ENCODE measurements around the gene C6orf47.
A peak's percentile ranks its signal among the peaks of the same experiment; 100 is the strongest.

Gene C6orf47

DNA sequence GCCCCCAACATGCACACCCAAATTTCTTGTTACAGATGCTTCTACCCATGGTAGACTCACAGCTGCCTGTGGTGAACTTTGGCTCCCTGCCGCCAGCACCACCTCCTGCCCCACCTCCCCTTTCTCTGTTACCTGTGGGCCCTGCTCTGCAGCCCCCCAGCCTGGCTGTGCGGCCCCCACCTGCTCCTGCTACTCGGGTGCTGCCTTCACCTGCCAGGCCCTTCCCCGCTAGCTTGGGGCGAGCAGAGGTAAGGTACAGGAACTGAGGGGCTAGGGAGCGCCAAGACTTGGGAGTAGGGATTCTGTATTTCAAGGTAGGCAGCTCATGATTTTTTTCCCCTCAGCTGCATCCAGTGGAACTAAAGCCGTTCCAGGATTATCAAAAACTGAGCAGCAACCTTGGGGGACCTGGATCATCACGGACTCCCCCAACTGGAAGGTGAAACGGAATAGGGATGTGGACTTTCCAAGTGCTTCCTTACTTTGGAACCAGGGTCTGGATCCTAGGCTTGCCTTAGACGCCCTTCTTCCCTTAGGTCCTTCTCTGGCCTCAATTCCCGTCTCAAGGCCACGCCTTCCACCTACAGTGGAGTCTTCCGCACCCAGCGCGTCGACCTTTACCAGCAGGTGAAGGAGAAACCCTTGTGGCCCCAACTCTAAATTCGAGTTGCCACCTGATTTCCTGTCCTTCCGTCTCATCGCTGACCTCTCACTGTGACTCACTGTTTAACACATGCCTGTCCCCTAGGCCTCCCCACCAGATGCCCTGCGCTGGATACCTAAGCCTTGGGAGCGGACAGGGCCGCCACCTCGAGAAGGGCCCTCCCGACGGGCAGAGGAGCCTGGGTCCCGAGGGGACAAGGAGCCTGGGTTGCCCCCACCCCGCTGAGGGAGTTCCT, 23.6 kb downstream of the C6orf47 start:
- no peak for DNase-seq (ENCODE audit: low spot score)

DNA sequence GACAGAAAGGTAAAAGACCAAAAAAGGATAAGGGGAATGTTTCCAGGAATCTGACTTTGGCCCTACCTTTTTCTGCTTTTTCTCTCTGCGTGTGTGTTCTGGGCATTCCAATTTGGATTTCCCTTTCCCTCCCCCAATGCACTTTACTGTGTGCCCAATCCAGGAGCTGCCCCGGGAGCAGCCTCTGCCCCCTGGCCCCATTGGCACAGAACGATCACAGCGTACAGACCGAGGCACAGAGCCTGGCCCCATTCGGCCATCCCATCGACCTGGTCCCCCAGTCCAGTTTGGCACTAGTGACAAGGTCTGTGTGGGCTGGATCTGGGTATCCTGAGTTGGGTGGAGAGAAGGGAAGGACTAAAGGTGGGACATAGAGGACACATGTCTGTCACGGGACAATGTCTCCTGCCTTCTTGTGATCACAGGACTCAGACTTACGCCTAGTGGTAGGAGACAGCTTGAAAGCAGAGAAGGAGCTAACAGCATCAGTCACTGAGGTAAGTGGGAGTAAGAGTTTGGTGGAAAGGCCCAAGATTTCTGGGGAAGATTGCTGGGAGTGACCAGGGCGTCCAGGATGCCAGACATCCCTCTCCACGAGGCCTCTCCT, 25.5 kb downstream of the C6orf47 start:
- no peak for DNase-seq (ENCODE audit: low spot score)

DNA sequence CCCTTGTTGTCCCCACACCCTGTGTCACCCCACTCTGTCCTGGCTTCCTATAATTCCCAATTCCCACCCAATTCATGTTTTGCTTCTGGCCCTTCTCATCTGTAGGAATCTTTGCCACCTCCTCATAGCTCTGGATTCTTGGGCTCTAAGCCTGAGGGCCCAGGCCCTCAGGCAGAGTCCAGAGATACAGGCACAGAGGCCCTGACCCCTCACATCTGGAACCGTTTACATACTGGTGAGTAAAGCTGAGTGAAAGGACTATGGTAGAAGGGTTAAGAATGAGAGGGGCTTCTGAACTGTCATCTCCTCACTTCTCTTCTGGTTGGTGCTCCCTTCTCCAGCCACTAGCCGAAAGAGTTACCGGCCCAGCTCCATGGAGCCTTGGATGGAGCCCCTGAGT, 26.4 kb downstream of the C6orf47 start:
- no peak for DNase-seq (ENCODE audit: low spot score)

DNA sequence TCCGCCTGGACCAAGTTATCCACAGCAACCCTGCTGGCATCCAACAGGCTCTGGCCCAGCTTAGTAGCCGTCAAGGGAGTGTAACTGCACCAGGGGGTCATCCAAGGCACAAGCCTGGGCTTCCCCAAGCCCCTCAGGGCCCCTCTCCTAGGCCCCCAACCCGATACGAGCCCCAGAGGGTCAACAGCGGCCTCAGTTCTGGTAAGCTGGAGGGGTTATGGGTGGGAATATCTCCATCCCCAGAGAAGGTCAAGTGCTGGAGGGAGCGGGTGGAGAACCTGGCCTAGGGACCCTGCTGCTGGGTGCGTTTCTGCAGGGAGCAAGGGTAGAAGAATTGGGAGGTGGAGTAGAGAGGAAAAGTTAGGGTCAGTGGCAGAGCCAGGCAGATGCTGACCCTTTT, 27.1 kb downstream of the C6orf47 start:
- no peak for DNase-seq (ENCODE audit: low spot score)

DNA sequence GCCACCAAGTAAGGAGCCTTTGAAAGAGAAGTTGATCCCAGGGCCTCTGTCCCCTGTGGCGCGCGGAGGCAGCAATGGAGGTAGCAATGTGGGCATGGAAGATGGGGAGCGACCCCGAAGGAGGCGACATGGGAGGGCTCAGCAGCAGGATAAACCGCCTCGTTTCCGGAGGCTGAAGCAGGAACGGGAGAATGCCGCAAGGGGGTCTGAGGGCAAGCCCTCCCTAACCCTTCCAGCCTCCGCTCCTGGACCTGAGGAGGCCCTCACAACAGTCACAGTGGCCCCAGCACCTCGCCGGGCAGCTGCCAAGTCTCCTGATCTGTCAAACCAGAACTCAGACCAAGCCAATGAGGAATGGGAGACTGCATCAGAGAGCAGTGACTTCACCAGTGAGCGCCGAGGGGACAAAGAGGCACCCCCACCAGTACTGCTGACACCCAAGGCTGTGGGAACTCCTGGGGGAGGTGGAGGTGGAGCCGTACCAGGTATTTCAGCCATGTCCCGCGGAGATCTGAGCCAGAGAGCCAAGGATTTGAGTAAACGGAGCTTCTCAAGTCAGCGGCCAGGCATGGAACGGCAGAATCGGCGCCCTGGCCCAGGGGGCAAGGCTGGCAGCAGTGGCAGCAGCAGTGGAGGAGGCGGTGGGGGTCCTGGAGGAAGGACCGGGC, 28.2 kb downstream of the C6orf47 start:
- no peak for DNase-seq (ENCODE audit: low spot score)

DNA sequence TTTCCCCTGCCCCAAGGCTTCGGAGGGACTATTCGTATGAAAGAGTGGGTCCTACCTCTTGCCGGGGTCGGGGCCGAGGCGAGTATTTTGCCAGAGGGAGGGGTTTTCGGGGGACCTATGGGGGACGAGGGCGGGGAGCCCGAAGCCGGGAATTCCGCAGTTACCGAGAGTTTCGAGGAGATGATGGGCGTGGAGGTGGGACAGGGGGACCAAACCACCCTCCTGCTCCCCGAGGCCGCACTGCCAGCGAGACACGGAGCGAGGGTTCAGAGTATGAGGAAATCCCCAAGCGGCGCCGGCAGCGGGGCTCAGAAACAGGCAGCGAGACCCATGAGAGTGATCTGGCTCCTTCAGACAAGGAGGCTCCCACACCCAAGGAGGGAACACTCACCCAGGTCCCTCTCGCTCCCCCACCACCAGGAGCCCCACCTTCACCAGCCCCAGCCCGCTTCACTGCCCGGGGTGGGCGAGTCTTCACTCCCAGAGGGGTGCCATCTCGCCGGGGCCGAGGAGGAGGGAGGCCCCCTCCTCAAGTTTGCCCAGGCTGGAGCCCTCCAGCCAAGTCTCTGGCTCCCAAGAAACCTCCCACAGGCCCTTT, 28.8 kb downstream of the C6orf47 start:
- no peak for DNase-seq (ENCODE audit: low spot score)

DNA sequence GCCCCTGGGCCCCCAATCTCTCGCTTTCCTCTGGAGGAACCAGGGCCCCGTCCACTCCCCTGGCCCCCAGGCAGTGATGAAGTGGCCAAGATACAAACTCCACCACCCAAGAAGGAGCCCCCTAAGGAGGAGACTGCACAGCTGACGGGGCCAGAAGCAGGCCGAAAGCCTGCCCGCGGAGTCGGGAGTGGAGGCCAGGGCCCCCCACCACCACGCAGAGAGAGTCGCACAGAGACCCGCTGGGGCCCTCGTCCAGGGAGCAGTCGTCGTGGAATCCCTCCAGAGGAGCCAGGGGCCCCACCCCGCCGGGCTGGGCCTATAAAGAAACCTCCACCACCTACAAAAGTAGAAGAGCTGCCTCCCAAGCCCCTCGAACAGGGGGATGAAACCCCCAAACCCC, 29.4 kb downstream of the C6orf47 start:
- DNase-seq (ENCODE audit: low spot score), result no peak

DNA sequence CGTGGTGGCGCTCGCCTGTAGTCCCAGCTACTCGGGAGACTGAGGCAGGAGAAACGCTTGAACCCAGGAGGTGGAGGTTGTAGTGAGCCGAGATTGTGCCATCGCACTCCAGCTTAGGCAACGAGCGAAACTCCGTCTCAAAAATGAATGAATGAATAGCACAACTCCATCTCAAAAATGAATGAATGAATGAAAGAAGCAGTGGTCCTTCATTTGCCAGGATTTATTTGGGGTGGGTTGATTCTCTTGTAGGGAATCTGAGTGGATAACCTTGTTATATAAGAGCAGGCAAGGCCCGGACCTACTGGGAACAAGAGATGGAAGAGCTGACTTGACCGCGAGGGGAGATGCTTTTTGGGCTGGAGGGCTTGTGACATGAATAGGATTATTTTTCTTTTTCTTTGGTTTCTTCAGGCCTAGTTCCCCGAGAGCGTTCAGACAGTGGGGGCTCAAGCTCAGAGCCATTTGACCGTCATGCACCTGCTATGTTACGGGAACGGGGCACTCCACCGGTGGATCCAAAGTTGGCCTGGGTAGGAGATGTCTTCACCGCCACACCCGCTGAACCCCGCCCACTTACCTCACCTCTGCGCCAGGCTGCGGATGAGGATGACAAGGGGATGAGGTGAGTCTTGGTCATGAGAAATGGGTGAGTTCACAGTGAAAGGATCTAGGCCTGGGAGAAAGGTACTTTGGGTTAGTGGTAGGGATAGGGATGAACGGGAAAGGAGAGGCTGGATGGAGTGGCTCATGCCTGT, 30.2 kb downstream of the C6orf47 start:
- DNase-seq (ENCODE audit: low spot score), result no peak

DNA sequence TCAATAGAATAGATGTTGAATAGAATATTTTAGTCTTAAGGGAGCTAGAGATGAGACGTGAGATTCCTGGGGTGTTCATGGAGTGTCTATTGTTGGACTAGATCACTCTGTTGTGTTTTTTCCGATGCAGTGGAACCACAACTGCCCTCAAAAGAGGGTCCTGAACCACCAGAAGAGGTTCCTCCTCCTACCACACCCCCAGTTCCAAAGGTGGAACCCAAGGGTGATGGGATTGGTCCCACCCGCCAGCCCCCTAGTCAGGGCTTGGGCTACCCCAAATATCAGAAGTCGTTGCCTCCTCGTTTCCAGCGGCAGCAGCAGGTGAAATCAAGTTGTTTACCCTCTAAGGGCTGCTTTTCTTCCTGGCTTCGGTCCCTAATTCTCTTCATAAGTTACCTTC, 31.6 kb downstream of the C6orf47 start:
- no peak for DNase-seq (ENCODE audit: low spot score)

DNA sequence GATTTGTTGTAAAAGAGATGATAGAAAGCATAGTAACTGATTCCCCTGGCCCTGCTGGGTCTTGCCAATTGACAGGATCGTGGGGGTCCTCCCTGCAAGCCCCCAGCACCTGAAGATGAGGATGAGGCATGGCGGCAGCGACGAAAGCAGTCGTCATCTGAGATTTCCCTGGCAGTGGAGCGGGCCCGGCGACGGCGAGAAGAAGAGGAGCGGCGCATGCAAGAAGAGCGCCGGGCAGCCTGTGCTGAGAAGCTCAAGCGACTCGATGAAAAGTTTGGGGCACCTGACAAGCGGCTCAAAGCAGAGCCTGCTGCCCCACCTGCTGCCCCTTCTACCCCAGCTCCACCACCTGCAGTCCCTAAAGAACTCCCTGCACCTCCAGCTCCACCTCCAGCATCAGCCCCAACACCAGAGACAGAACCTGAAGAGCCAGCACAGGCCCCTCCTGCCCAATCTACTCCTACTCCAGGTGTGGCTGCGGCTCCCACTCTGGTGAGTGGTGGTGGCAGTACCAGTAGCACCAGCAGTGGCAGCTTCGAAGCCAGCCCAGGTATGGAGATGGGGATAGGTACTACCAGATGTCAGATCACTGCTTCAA, 32.8 kb downstream of the C6orf47 start:
- DNase-seq (ENCODE audit: low spot score), result no peak

DNA sequence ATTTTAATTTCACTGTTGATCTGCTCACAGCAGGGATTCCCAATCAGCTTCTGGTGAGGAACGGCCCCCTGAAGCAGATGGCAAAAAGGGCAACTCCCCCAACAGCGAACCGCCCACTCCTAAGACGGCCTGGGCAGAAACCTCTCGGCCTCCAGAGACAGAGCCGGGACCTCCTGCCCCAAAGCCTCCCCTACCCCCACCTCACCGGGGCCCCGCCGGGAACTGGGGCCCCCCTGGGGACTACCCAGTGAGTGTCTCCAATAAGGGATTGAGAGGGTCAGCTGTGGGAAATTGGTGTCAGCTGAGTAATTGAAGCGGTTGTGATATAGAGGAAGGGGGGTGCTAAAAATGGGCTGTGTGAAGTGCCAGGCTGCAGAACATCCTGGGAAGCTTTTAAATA, 33.6 kb downstream of the C6orf47 start:
- no peak for DNase-seq (ENCODE audit: low spot score)

DNA sequence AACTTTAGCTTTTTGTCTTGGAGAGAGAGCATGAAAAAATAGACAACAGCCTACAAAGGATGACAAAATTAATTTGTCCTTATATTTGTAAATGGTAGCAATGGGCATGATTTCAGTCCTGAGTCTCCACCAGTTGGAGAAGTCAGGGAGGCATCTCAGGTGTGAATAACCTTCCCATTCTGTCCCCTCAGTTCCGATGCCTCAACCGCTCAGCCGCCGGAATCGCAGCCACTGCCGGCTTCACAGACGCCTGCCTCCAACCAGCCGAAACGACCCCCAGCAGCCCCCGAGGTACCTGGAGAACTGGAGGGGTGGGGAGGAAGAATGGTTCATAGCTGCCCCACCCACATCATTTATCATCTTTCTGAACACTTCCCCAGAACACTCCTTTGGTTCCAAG, 36.5 kb downstream of the C6orf47 start:
- DNase-seq (ENCODE audit: low spot score), result no peak

DNA sequence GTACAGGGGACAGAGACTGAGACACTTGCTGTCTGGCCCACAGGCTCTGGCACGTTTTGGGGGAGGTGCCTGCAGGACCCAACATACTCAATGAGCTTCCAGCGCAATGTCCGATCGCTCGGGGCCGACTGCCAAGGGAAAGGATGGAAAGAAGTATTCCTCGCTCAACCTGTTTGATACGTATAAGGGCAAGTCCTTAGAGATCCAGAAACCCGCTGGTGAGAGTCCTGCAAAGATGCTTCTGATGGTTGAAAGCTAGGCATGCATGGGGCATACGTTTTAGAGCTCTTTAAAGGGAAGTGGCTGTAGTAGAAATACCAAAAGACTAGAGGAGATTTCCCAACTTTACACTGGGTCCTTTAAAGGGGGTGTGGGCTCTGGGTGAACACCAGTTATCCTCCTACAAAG, 37.9 kb downstream of the C6orf47 start:
- DNase-seq (ENCODE audit: low spot score), result no peak

DNA sequence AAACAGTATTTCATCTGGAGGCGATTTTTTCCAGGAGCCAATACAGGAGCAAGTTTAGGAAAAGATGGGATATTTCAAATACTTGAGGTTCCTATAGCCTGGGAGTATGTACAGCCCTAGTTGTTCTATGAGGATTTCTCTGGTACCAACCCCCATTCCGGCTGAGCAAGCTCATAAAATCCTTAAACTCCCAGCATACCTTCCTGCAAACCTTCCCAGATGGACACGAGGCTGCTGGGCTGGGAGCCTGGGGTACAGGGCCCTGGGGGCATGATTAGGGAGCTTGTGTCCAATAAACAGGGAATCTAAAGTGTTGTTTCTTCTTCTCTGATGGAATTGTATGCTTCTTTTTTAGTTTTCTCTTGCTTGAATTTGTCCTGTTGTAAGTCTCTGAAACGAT, 38.6 kb downstream of the C6orf47 start:
- no peak for DNase-seq (ENCODE audit: low spot score)

DNA sequence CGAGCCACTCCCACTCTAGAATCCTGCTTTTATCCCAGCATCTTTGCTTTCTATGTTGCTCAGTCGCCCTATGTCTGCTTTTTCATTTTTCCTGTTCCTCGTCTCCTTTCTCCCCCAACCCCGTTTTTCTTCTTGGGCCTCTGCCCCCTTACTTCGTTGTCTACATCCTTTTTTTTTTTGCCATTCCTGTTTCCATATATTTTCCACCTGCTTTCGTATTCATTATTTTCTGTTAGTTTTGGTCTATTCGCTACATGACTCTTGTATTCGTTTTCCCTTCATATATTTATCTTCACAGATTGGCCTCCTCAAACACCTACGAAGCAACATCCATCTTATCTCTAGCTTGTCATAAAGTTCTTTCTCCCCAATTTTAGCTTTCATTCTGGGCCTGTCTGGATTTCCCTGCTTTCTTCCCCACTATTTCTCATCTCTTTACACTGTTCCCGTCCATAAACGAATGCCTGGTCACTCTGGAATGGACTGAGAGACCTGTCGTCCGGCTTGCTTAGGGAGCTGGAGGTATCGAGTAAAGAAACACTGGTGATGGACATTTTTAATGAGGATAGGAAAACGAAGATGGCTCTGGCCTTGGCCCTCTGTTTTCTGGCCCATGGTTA, 39.1 kb downstream of the C6orf47 start:
- peak; percentile 39 for DNase-seq (ENCODE audit: low spot score)

DNA sequence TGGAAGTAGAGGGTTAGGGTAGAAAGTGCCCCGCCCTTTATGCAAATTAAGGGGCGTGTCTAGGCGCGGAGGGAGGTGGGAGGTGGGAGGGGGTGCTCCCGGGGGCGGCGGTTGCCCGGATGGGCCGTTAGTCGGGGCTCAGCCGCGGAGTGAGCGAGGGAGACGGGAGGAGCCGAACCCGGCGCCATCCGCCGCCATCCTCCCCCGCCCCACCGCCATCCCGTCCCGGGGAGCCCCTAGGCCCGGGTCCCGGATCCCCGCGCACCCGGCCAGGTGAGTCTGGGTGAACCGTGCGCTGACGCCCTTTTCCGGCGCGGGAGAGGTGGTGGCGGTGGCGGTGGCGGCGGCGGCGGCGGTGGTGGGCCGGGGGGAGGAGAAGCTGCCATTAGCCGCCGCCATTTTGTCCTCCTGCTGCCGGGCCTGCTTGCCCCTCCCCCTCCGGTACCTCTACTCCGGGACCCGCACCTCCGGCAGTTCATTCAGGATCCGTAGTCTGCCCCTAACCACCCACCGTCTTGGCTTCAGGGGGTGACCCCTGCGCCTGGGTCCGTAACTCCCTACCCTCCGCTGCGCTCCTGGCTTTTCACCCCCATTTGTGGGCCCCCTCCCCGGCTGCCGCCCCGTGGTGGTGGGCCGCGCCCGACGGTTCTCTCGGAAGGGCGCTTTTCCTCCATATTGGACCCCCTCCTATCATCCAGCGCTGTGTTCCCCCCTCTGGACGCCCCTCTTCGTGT, 39.8 kb downstream of the C6orf47 start, which contains the start of gene PRRC2A:
TSS of gene PRRC2A (plus strand) at position 130 of the 734 bp plus-strand sequence. CDS start 2,075 bp downstream, outside the sequence.
- DNase-seq (ENCODE audit: low spot score), result peak; percentile 44

DNA sequence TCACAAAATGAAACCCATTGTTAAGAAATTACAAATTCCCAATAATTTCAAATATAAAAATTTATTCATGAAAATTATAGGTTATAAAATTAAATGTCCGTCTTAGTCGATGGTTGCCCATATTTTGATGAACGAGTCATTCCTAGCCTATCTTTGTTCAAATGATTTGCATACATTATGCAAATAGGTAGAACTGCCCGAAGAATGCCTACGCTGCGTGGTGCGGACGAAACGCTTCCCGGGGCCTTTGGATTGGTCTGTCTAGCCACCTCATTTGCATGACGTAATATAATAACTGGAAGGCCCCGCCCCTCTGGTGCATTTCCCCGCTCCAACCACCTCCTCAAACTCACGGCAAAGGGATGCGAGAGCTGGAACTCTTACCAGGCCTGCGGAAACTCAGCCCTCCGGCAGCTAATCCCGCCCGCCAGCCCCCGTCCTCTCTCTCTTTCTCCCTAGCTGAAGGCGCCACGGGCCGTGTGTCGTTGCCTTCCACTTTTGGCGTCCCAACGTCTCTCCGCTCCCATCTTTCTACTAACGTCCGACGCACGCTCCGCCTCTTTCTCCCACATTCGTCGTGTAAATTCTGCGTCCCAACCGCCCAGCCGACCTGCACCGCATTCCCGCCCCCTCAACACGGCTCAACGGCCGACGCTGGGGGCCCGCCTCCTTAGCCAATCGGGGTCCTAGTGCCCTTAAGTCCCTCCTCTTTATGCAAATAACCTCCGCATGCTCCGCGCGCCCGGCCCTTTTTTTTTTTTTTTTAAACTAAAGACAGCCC, 40.6 kb downstream of the C6orf47 start:
- peak; percentile 99 for DNase-seq (ENCODE audit: low spot score)

DNA sequence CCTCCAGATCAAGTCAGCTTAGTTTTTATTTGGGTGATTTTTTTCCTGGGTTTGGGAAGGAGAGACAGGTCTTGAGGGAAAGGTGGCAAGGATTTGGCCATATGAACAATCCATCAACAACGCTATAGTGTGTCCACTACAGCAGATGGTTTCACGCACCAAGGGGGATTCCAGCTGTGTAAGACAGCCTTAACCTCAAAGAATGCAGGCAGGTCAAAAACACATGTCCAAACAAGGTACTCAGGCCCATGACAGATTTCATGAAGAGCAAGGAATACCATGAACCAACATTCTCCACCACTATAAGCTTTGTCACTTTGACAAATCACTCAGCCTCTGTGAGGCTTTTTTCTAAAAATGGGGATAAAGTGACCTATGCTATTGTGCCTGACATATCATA, 43.6 kb downstream of the C6orf47 start:
- DNase-seq (ENCODE audit: low spot score), result no peak

DNA sequence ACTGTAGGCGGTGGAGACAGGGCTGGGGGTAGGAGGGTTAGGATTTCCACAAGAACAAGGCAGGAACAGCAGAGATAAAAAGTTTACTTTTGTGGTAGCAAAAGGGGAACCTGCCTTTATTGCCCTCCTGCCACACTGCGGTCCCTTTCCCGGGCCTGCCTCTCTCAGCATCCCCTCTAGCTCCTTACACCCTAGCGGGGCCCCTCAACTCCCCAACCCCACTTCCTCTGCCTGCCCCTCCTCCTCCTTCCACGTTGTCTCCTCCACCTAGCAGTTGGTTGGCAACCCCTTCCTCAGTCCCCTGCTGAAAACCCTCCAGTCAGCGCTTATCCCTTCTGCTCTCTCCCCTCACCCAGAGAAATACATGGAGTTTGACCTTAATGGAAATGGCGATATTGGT, 44.8 kb downstream of the C6orf47 start:
- DNase-seq (ENCODE audit: low spot score), result peak; percentile 27
